Measurements from ENCODE around the gene AMPD3. TPM values are rescaled to one million over a fixed set of nuclear protein-coding genes. Genes with fewer than 3 reads are reported as not detected.

Gene AMPD3
- polyA plus RNA-seq, 1 of the 3 experiments (the other 2 are of a cell fraction), result 1.7 TPM

DNA sequence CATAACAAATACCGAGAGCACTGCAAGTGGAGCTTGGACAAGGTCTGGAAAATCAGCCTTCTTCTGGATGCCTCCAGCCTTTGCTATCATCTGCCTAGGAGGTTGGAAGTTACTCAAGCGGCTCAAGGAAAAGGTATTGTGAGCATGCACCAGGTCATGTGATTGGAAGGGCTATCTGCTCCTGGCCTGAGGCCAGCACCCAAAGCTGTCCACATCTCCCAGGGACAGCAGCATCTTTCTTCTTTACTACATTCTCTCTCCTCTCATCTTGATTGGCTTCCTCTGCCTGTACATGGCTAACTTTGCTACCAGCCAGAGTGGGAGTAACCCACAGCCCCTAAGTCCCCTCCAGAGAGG, 44.2 kb upstream of the AMPD3 start:
- Histone ChIP-seq H3K4me2 (no peak overlapping the region), H3K36me3 (replicated peaks in 1 of 2; ENCODE audit: control insufficient read depth in 1 of 2, insufficient read depth in 2 of 2, low read length in 1 of 2) (no peaks in the 10 kb centered on the region), H3K27ac (ENCODE audit: low read depth in 2 of 2, low read length in 1 of 2) (no peak overlapping the region), H3K27me3 (ENCODE audit: insufficient read depth) (no peaks in the 10 kb centered on the region), H3K4me3 (ENCODE audit: low read depth in 2 of 2, low read length in 1 of 2) (no peak overlapping the region), H3F3A (replicated peaks; ENCODE audit: insufficient read depth) (peaks cover 12% of the 10 kb centered on the region), H3K79me2 (ENCODE audit: insufficient read depth) (no peaks in the 10 kb centered on the region), H3K4me1 (ENCODE audit: control insufficient read depth in 1 of 2, insufficient read depth in 2 of 2, low read depth in 1 of 2, low read length in 1 of 2) (peaks cover 29 to 33% of the 10 kb centered on the region in 2 experiments; a peak in 3 of 4 replicates), H3K9ac (no peak overlapping the region), H3K9me3 (no peaks in the 10 kb centered on the region), H4K20me1 (ENCODE audit: insufficient read depth) (no peaks in the 10 kb centered on the region), H3K9me2 (no peaks in the 10 kb centered on the region), H2AFZ (ENCODE audit: low read depth) (no peak overlapping the region)
- 92% methylated on average over 2 of the region's 2 CpGs for WGBS (ENCODE audit: low lambda C conversion rate)
- ChIA-PET CTCF (interaction anchor here (1.0 to 1.6 kb wide), 2 partner anchors 130 to 244 kb away, joined by 3 read pairs; partner anchors contain the start of gene RNF141), POLR2A (no interaction called here)
- DNase-seq, result no peak
- TF ChIP-seq, protein P1, sequence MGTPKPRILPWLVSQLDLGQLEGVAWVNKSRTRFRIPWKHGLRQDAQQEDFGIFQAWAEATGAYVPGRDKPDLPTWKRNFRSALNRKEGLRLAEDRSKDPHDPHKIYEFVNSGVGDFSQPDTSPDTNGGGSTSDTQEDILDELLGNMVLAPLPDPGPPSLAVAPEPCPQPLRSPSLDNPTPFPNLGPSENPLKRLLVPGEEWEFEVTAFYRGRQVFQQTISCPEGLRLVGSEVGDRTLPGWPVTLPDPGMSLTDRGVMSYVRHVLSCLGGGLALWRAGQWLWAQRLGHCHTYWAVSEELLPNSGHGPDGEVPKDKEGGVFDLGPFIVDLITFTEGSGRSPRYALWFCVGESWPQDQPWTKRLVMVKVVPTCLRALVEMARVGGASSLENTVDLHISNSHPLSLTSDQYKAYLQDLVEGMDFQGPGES (IDR thresholded peaks at IDR 0.05; ENCODE audit: low read depth, low read length), result no peak
- no peak for TF ChIP-seq MEF2A (IDR thresholded peaks at IDR 0.05; ENCODE audit: borderline replicate concordance, low read depth)
- TF ChIP-seq FOSL2 (IDR thresholded peaks at IDR 0.05; ENCODE audit: borderline replicate concordance, low read depth), result no peak
- TF ChIP-seq TCF12 (IDR thresholded peaks at IDR 0.05), result no peak
- TF ChIP-seq GABPA (IDR thresholded peaks at IDR 0.05; ENCODE audit: low read depth), result no peak
- TF ChIP-seq NFIC (IDR thresholded peaks at IDR 0.05; ENCODE audit: borderline replicate concordance), result no peak
- no peak for TF ChIP-seq FOXJ3 (CRISPR knock-in tag; IDR thresholded peaks at IDR 0.05)
- no peak for TF ChIP-seq POLR2AphosphoS5 (IDR thresholded peaks at IDR 0.05; ENCODE audit: low read depth, low read length)
- no peak for TF ChIP-seq JUND (IDR thresholded peaks at IDR 0.05)
- no peak for TF ChIP-seq ELF1 (IDR thresholded peaks at IDR 0.05)
- TF ChIP-seq TEAD4 (IDR thresholded peaks at IDR 0.05; ENCODE audit: borderline replicate concordance, insufficient read depth), result no peak
- no peak for TF ChIP-seq EP300 (IDR thresholded peaks at IDR 0.05; ENCODE audit: borderline replicate concordance in 1 of 2, low read depth in 1 of 2, low read length in 1 of 2)
- no peak for TF ChIP-seq RXRA (IDR thresholded peaks at IDR 0.05; ENCODE audit: borderline replicate concordance, low read depth)

DNA sequence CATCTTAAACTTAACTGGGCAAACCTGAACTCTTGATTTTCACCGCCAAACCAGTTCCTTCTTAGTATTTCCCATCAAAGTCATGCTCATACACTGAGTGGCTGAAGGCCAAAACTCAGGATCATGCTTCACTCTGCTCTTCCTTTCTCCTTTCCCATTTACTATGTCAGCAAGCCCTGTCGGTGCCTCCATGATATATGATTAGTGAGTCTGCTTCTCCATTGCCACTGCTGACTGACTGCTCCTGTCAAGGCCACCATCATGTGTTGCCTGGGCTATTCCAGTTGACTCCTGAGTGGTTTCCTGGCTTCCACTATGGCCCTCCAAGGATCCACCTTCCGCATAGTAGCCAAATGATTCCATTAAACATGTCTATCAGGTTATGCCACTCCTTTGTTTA, 42.8 kb upstream of the AMPD3 start:
- TF ChIP-seq RXRA (IDR thresholded peaks at IDR 0.05; ENCODE audit: borderline replicate concordance, low read depth), result no peak
- TF ChIP-seq YY1 (IDR thresholded peaks at IDR 0.05; ENCODE audit: low read depth), result no peak
- no peak for TF ChIP-seq TAF1 (IDR thresholded peaks at IDR 0.05; ENCODE audit: borderline replicate concordance, low read depth, low read length)
- TF ChIP-seq TEAD4 (IDR thresholded peaks at IDR 0.05; ENCODE audit: borderline replicate concordance, insufficient read depth), result no peak
- TF ChIP-seq RCOR1 (IDR thresholded peaks at IDR 0.05; ENCODE audit: low read length), result no peak
- TF ChIP-seq, protein P2, sequence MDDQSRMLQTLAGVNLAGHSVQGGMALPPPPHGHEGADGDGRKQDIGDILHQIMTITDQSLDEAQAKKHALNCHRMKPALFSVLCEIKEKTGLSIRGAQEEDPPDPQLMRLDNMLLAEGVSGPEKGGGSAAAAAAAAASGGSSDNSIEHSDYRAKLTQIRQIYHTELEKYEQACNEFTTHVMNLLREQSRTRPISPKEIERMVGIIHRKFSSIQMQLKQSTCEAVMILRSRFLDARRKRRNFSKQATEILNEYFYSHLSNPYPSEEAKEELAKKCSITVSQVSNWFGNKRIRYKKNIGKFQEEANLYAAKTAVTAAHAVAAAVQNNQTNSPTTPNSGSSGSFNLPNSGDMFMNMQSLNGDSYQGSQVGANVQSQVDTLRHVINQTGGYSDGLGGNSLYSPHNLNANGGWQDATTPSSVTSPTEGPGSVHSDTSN (IDR thresholded peaks at IDR 0.05), result no peak
- TF ChIP-seq EP300 (IDR thresholded peaks at IDR 0.05; ENCODE audit: borderline replicate concordance in 1 of 2, low read depth in 1 of 2, low read length in 1 of 2), result no peak
- no peak for TF ChIP-seq ELF1 (IDR thresholded peaks at IDR 0.05)
- no peak for TF ChIP-seq SMC3 (IDR thresholded peaks at IDR 0.05; ENCODE audit: low read depth, low read length)
- TF ChIP-seq RAD21 (IDR thresholded peaks at IDR 0.05; ENCODE audit: low read length), result no peak
- TF ChIP-seq, protein P3, sequence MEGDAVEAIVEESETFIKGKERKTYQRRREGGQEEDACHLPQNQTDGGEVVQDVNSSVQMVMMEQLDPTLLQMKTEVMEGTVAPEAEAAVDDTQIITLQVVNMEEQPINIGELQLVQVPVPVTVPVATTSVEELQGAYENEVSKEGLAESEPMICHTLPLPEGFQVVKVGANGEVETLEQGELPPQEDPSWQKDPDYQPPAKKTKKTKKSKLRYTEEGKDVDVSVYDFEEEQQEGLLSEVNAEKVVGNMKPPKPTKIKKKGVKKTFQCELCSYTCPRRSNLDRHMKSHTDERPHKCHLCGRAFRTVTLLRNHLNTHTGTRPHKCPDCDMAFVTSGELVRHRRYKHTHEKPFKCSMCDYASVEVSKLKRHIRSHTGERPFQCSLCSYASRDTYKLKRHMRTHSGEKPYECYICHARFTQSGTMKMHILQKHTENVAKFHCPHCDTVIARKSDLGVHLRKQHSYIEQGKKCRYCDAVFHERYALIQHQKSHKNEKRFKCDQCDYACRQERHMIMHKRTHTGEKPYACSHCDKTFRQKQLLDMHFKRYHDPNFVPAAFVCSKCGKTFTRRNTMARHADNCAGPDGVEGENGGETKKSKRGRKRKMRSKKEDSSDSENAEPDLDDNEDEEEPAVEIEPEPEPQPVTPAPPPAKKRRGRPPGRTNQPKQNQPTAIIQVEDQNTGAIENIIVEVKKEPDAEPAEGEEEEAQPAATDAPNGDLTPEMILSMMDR (IDR thresholded peaks at IDR 0.05), result no peak
- TF ChIP-seq, protein P4, sequence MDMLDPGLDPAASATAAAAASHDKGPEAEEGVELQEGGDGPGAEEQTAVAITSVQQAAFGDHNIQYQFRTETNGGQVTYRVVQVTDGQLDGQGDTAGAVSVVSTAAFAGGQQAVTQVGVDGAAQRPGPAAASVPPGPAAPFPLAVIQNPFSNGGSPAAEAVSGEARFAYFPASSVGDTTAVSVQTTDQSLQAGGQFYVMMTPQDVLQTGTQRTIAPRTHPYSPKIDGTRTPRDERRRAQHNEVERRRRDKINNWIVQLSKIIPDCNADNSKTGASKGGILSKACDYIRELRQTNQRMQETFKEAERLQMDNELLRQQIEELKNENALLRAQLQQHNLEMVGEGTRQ (IDR thresholded peaks at IDR 0.05; ENCODE audit: borderline replicate concordance, low read depth, low read length), result no peak
- TF ChIP-seq, protein P5, sequence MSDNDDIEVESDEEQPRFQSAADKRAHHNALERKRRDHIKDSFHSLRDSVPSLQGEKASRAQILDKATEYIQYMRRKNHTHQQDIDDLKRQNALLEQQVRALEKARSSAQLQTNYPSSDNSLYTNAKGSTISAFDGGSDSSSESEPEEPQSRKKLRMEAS (IDR thresholded peaks at IDR 0.05; ENCODE audit: low read depth), result no peak
- no peak for TF ChIP-seq CHD2 (IDR thresholded peaks at IDR 0.05; ENCODE audit: low read length, partially characterized antibody)
- H3K27ac ChIP-seq (ENCODE audit: low read depth in 2 of 2, low read length in 1 of 2), result no peak overlapping the region
- DNase-seq, result no peak
- ChIA-PET CTCF (no interaction called here), POLR2A (no interaction called here)
- H3K79me2 ChIP-seq (ENCODE audit: insufficient read depth), result no peaks in the 10 kb centered on the region
- no peaks in the 10 kb centered on the region for H3K27me3 ChIP-seq (ENCODE audit: insufficient read depth)
- no peak overlapping the region for H3K9ac ChIP-seq
- no peaks in the 10 kb centered on the region for H3K9me2 ChIP-seq
- peaks cover 4% of the 10 kb centered on the region for H3F3A ChIP-seq (replicated peaks; ENCODE audit: insufficient read depth)
- peaks cover 16 to 23% of the 10 kb centered on the region in 2 experiments; a peak in 2 of 4 replicates for H3K4me1 ChIP-seq (ENCODE audit: control insufficient read depth in 1 of 2, insufficient read depth in 2 of 2, low read depth in 1 of 2, low read length in 1 of 2)
- H2AFZ ChIP-seq (ENCODE audit: low read depth), result no peak overlapping the region
- WGBS (ENCODE audit: low lambda C conversion rate), result 86% methylated on average over 3 of the region's 3 CpGs
- H4K20me1 ChIP-seq (ENCODE audit: insufficient read depth), result no peaks in the 10 kb centered on the region
- H3K9me3 ChIP-seq, result no peaks in the 10 kb centered on the region
- no peak overlapping the region for H3K4me3 ChIP-seq (ENCODE audit: low read depth in 2 of 2, low read length in 1 of 2)
- H3K36me3 ChIP-seq (replicated peaks in 1 of 2; ENCODE audit: control insufficient read depth in 1 of 2, insufficient read depth in 2 of 2, low read length in 1 of 2), result no peaks in the 10 kb centered on the region
- H3K4me2 ChIP-seq, result no peak overlapping the region
